Measurements from ENCODE around the gene SCAMP3.
"Not testable (repeated sequence)": the region's sequence is repeated elsewhere in the genome, so short reads cannot be mapped to it uniquely, and the experiment has no call there.

The SCAMP3 gene

DNA sequence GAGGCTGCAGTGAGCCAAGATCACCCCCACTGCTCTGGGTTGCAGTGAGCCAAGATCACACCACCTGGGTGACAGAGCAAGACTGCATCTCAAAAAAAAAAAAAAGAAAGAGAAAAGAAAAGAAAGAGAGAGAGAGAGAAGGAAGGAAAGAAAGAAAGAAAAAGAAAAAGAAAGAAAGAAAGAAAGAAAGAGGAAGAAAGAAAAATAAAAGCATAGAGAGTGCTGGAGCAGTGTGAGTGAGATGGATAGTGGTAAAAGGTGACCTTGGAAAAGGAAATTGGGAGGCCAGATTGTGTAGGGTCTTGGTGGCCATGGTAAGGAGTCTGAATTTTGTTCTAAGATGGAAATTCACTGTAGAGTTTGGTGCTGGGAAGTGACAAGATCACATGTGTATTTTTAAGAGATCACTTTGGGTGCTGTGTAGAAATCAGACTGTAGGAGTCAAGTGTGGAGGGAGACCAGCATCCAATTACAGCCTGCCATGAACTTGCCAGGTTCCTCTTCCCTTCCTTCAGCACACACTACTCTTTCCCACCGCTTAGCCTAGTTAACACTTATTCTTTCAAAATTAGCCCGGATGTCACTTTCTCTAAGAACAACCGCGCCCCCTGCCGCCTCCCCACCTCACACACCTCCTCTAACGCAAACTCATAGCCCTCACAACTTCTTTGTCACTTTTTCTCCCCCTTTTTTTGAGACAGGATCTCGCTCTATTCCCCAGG lies 35.8 kb downstream of the SCAMP3 start:
- H3K27me3 ChIP-seq (ENCODE audit: insufficient read depth, low read length): no peaks in the 10 kb centered on the region
- H3K9me3 ChIP-seq (ENCODE audit: insufficient read depth, low read depth, low read length): no peaks in the 10 kb centered on the region
- peaks cover 4% of the 10 kb centered on the region; the same call in 1 of the 2 replicates for H3K36me3 ChIP-seq (ENCODE audit: insufficient read depth, low read length)
- WGBS: under 1% methylated on average over 7 of the region's 7 CpGs
- peak overlapping the region; percentile 84 for H3K27ac ChIP-seq (ENCODE audit: low read depth, low read length)
- peak overlapping the region; percentile 81 for H3K4me3 ChIP-seq (ENCODE audit: low read length)
- H3K4me1 ChIP-seq (ENCODE audit: insufficient read depth, low read length): peaks cover 5% of the 10 kb centered on the region; the same call in 1 of the 2 replicates
- H3K9ac ChIP-seq (ENCODE audit: low read depth, low read length): peak overlapping the region; percentile 92

DNA sequence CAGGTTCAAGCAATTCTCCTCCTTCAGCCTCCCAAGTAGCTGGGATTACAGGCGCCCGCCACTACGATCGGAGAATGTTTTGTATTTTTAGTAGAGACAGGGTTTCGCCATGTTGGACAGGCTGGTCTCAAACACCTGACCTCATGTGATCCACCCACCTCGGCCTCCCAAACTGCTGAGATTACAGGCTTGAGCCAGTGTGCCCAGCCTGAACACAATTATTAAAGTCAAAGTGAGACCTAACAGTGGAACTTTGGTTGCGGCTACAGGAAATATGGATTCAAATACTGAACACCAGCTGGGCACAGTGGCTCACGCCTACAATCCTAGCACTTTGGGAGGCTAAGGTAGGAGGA lies 36.8 kb downstream of the SCAMP3 start:
- H3K9ac ChIP-seq (ENCODE audit: low read depth, low read length); H3K27ac ChIP-seq (ENCODE audit: low read depth, low read length); H3K27me3 ChIP-seq (ENCODE audit: insufficient read depth, low read length); H3K4me1 ChIP-seq (ENCODE audit: insufficient read depth, low read length); H3K36me3 ChIP-seq (ENCODE audit: insufficient read depth, low read length); H3K9me3 ChIP-seq (ENCODE audit: insufficient read depth, low read depth, low read length); H3K4me3 ChIP-seq (ENCODE audit: low read length): not testable (repeated sequence)
- 96% methylated on average over 8 of the region's 8 CpGs for WGBS

DNA sequence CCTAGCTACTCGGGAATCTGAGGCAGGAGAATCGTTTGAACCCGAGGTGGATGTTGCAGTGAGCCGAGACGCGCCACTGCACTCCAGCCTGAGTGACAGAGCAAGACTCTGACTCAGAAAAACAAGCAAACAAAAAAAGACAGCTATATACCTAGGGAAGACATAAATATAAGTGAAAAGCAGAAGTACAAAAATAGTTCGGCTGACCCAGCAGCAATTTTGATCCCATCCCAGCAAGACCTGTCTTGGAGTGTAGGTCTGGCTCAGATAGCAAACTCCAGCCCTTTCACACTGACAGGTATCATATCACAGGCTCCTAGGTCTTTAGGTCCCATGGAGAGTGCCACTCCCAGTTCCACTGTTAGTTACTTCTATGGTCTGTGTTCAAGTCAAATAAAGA lies 39.1 kb downstream of the SCAMP3 start:
- Histone ChIP-seq H3K4me3 (ENCODE audit: low read length) (no peak overlapping the region), H3K36me3 (ENCODE audit: insufficient read depth, low read length) (peaks cover 4% of the 10 kb centered on the region; the same call in 1 of the 2 replicates), H3K9me3 (ENCODE audit: insufficient read depth, low read depth, low read length) (no peaks in the 10 kb centered on the region), H3K27me3 (ENCODE audit: insufficient read depth, low read length) (no peaks in the 10 kb centered on the region), H3K9ac (ENCODE audit: low read depth, low read length) (no peak overlapping the region), H3K27ac (ENCODE audit: low read depth, low read length) (no peak overlapping the region), H3K4me1 (ENCODE audit: insufficient read depth, low read length) (peaks cover 8% of the 10 kb centered on the region; the same call in 1 of the 2 replicates)
- WGBS: 93% methylated on average over 7 of the region's 7 CpGs

DNA sequence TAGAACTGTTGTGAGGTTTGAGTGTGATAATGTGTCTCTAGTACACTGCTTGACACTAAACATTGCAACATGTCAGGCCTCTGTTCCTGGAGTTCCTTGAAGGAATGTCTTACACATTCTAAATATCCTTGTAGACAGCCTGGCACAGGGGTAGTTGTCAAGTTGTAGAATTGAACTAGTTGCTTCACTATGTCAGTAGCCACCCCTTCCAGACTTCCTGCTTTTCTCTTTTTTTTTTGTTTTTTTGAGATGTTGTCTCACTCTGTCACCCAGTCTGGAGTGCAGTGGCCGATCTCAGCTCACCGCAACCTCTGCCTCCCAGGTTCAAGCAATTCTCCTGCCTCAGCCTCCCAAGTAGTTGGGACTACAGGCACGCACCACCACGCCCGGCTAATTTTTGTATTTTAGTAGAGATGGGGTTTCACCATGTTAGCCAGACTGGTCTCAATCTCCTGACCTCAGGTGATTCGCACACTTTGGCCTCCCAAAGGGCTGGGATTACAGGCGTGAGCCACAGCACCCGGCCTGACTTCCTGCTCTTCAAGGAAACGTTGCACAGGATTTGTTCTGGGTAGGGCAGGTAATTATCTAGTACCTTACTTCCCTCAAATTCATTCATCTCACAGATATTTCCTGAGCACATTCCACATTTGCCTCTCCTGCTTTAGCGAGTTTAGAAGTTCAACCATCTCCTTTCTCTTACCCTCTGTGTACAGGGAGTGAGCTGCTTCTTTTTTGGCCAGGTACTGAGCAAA lies 41.8 kb downstream of the SCAMP3 start:
- 91% methylated on average over 10 of the region's 10 CpGs for WGBS
- H3K27me3 ChIP-seq (ENCODE audit: insufficient read depth, low read length); H3K27ac ChIP-seq (ENCODE audit: low read depth, low read length); H3K9me3 ChIP-seq (ENCODE audit: insufficient read depth, low read depth, low read length); H3K4me3 ChIP-seq (ENCODE audit: low read length); H3K4me1 ChIP-seq (ENCODE audit: insufficient read depth, low read length); H3K9ac ChIP-seq (ENCODE audit: low read depth, low read length); H3K36me3 ChIP-seq (ENCODE audit: insufficient read depth, low read length): not testable (repeated sequence)

DNA sequence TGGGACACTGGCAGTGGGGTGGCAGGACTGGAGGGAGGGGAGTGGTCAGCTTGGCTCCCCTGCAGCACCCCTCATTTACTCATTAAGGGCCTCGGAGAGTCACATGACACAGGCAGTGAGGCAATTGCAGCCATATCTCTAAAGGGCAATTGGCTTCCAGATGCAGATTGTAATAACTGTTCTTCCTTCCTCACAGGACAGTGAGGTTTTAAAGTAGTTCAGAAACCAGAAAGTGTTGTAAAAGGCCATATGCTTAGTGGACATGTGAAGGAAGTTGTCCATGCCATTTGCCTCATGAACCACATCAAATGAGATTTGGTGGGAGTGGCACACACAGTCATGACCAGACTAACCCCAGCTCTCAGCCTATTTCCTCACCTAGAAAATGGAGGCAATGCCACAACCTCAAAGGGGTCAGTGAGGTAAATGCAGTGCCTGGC lies 42.5 kb downstream of the SCAMP3 start:
- Histone ChIP-seq H3K9me3 (ENCODE audit: insufficient read depth, low read depth, low read length) (no peaks in the 10 kb centered on the region), H3K27me3 (ENCODE audit: insufficient read depth, low read length) (no peaks in the 10 kb centered on the region), H3K36me3 (ENCODE audit: insufficient read depth, low read length) (peaks cover 10% of the 10 kb centered on the region; the same call in 1 of the 2 replicates), H3K4me3 (ENCODE audit: low read length) (peak overlapping the region; percentile 32; the same call in 1 of the 2 replicates), H3K9ac (ENCODE audit: low read depth, low read length) (no peak overlapping the region), H3K27ac (ENCODE audit: low read depth, low read length) (no peak overlapping the region; the same call in 1 of the 2 replicates), H3K4me1 (ENCODE audit: insufficient read depth, low read length) (0 out of 2 replicates have a peak, but pooled peaks cover 5% of the 10 kb centered on the region)
- WGBS: 60% methylated on average over 1 of the region's 1 CpG

DNA sequence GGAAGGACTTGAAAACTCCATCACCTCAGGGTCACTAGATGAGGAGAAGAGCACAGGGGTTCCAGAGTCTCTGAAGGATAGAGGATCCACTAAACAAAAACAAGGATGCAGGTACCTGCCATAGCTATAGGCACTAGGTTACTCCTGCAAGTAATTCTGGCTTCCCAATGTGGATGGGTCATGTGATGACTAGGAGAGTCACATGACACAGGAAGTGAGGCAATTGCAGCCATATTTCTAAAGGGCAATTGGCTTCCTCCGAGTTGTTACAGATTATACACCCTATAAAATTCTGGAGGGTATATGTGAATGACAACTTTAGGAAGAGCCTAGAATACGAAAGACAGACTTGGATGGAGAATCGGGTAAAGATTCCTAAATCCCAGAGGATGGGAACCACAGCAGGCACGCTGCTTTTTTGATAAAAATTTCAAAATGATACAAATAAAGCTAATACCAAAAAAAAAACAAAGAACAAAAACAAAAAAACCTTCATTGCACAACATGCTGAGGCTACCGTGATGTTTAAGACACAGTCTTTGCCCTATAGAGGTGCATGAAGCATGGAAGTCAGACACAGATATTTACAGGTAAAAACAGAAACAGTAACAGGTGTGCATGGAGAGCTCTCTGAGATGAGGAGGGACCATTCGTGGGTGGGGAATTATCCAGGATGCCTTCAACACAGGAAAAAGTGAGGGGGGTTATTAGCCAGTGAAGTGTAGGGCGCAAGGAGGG lies 43.1 kb downstream of the SCAMP3 start:
- H3K36me3 ChIP-seq (ENCODE audit: insufficient read depth, low read length): peaks cover 9% of the 10 kb centered on the region; the same call in 1 of the 2 replicates
- WGBS: 69% methylated on average over 6 of the region's 7 CpGs
- H3K27me3 ChIP-seq (ENCODE audit: insufficient read depth, low read length): no peaks in the 10 kb centered on the region
- H3K9me3 ChIP-seq (ENCODE audit: insufficient read depth, low read depth, low read length): no peaks in the 10 kb centered on the region
- peak overlapping the region; percentile 32 for H3K4me3 ChIP-seq (ENCODE audit: low read length)
- H3K9ac ChIP-seq (ENCODE audit: low read depth, low read length): no peak overlapping the region
- 0 out of 2 replicates have a peak, but pooled peaks cover 5% of the 10 kb centered on the region for H3K4me1 ChIP-seq (ENCODE audit: insufficient read depth, low read length)
- H3K27ac ChIP-seq (ENCODE audit: low read depth, low read length): no peak overlapping the region; the same call in 1 of the 2 replicates

DNA sequence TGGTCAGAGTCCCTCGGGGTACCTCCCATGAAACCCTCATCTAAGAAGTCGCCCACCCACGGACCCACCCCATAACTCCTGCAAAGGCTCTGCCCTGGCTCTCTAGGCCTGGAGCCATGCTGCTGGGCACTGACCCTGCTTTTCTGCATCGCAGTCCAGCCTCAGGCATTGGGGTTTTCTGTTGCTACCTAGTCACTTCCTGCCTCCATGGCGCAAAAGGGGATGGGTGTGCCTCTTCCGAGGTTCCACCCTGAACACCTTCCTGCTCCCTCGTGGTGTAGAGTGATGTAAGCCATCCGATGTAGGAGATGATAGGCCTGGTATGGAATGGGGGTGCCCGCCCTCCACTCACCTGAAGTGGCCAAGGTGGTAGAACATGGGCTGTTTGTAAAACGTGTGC lies 47.5 kb downstream of the SCAMP3 start:
- H3K36me3 ChIP-seq (ENCODE audit: insufficient read depth, low read length): peaks cover 11% of the 10 kb centered on the region; the same call in 1 of the 2 replicates
- not testable (repeated sequence) for H3K9me3 ChIP-seq (ENCODE audit: insufficient read depth, low read depth, low read length); H3K27me3 ChIP-seq (ENCODE audit: insufficient read depth, low read length); H3K4me3 ChIP-seq (ENCODE audit: low read length); H3K9ac ChIP-seq (ENCODE audit: low read depth, low read length); H3K27ac ChIP-seq (ENCODE audit: low read depth, low read length); H3K4me1 ChIP-seq (ENCODE audit: insufficient read depth, low read length)
- 86% methylated on average over 2 of the region's 10 CpGs for WGBS

DNA sequence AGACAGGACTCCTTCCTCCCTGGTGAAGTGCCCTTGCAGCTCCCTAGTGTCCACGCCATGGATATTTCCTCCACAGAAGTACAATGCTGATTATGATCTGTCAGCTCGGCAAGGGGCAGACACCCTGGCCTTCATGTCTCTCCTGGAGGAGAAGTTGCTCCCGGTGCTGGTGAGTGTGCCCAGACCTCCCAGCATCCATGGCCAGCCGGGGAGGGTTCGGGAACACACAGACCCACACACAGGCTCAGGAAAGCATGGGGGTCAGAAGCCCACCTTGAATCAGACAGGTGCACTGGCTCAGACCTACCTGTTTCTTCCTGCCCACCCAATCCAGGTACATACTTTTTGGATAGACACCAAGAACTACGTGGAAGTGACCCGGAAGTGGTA lies 50.1 kb downstream of the SCAMP3 start:
- 95% methylated on average over 5 of the region's 7 CpGs for WGBS
- H3K9me3 ChIP-seq (ENCODE audit: insufficient read depth, low read depth, low read length); H3K27ac ChIP-seq (ENCODE audit: low read depth, low read length); H3K9ac ChIP-seq (ENCODE audit: low read depth, low read length); H3K27me3 ChIP-seq (ENCODE audit: insufficient read depth, low read length); H3K4me3 ChIP-seq (ENCODE audit: low read length): not testable (repeated sequence)
- Histone ChIP-seq H3K4me1 (ENCODE audit: insufficient read depth, low read length) (peaks cover 16% of the 10 kb centered on the region; the same call in 1 of the 2 replicates), H3K36me3 (ENCODE audit: insufficient read depth, low read length) (peaks cover 11% of the 10 kb centered on the region; the same call in 1 of the 2 replicates)

DNA sequence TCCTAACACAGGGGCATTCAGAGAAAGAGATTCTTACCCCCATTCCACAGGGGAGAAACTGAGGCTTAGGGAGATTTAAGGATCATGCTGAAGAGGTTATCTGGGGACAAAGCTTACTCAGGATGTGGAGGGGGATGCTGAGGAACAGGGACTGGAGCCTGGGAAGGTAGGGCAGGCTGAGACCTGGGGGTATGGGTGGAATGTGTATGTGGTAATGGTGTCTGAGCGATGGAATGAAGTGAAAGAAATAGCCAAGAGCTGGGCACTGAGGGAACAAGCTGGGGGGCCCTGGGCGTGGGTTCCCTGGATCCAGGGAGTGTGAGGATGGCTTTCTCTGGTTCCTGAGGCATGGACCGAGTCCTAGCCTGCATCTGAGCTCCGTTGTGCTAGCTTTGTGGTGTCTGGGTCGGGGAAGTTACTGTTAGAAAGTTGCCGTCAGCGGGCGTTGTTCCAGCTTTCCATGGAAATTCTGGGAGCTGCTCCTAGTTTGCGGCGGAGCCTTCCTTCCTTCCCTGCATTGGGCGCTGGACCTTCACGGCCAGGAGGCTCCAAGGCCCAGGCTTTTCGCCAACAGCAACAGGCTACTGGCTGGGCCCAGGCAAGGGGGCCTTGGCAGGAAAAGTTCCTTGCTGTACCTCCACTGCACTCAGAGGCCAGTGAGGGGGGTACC lies 50.6 kb downstream of the SCAMP3 start:
- H3K9ac ChIP-seq (ENCODE audit: low read depth, low read length); H3K27ac ChIP-seq (ENCODE audit: low read depth, low read length); H3K9me3 ChIP-seq (ENCODE audit: insufficient read depth, low read depth, low read length); H3K27me3 ChIP-seq (ENCODE audit: insufficient read depth, low read length); H3K4me3 ChIP-seq (ENCODE audit: low read length): not testable (repeated sequence)
- peaks cover 18% of the 10 kb centered on the region; the same call in 1 of the 2 replicates for H3K4me1 ChIP-seq (ENCODE audit: insufficient read depth, low read length)
- WGBS: 93% methylated on average over 13 of the region's 13 CpGs
- H3K36me3 ChIP-seq (ENCODE audit: insufficient read depth, low read length): peaks cover 11% of the 10 kb centered on the region; the same call in 1 of the 2 replicates

DNA sequence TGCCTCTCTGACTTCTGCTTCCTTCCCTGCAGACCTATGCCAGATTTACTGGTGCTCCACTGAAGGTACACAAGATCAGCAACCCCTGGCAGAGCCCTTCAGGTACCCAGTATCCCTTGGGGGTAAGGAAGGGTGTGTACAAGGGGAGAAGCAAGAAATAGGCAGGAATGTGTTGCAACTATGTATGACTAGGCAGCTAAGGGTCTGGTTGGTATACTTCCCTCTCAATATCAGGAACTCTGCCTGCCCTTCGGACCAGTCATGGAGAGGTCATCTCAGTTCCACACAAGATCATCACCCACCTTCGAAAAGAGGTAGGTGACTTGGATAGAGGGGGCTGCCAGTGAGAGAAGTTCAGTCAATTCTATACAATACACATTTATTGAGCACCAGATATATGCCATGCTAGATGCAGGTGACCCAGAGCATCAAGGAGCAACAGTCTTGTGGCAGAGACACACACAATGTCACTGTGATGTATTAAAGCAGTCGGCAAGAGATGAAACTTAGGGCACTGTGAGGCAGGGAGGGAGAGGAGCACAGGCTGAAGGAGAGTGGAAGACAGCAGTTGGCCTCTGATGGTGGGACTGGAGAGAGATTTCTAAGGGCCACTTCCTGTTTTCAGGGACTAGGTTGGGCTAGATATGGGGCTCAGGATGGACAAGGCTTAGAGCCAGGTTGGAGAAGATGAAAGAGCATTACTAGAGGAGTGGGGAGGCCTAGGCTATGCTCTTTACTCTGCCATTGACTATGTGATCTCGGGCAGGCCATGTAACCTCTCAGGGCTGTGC lies 51.7 kb downstream of the SCAMP3 start:
- no peak overlapping the region for H3K9ac ChIP-seq (ENCODE audit: low read depth, low read length)
- 86% methylated on average over 3 of the region's 4 CpGs for WGBS

More for the DNA sequence above, 51.7 kb downstream of the SCAMP3 start:
- Histone ChIP-seq H3K4me3 (ENCODE audit: low read length) (peak overlapping the region; percentile 99; the same call in 1 of the 2 replicates), H3K9me3 (ENCODE audit: insufficient read depth, low read depth, low read length) (no peaks in the 10 kb centered on the region), H3K27ac (ENCODE audit: low read depth, low read length) (no peak overlapping the region), H3K27me3 (ENCODE audit: insufficient read depth, low read length) (no peaks in the 10 kb centered on the region), H3K36me3 (ENCODE audit: insufficient read depth, low read length) (peaks cover 8% of the 10 kb centered on the region; the same call in 1 of the 2 replicates), H3K4me1 (ENCODE audit: insufficient read depth, low read length) (peaks cover 18% of the 10 kb centered on the region; the same call in 1 of the 2 replicates)
